Nephron progenitor cell (in vitro differentiated cells): Measurements from ENCODE around the gene C13orf46.
A peak's percentile ranks its signal among the peaks of the same experiment; 100 is the strongest.

Experiments used
- DNase-seq: peaks from one replicate; pipeline ENCODE4 v3.0.0; 2021
- H3K27ac Mint-ChIP-seq: 2 replicates; pipeline ENCODE4 v1.8.0; 2021; ENCODE audit warnings: mild to moderate bottlenecking, moderate library complexity, mixed read lengths
- H3K27me3 Mint-ChIP-seq: 2 replicates; pipeline ENCODE4 v1.8.0; 2021; ENCODE audit warnings: mild to moderate bottlenecking, low read depth, mixed read lengths; ENCODE audit not compliant: poor library complexity
- H3K36me3 Mint-ChIP-seq: 2 replicates; pipeline ENCODE4 v1.8.0; 2021; ENCODE audit warnings: low read depth, mixed read lengths
- H3K4me1 Mint-ChIP-seq: 2 replicates; pipeline ENCODE4 v1.8.0; 2021; ENCODE audit warnings: mixed read lengths
- H3K4me3 Mint-ChIP-seq: 2 replicates; pipeline ENCODE4 v1.8.0; 2021; ENCODE audit warnings: mild to moderate bottlenecking, moderate library complexity, mixed read lengths
- H3K9me3 Mint-ChIP-seq: 2 replicates; pipeline ENCODE4 v1.8.0; 2021; ENCODE audit warnings: mild to moderate bottlenecking, moderate library complexity, mixed read lengths
- TF ChIP-seq, protein P1 (sequence below): fragments of 200-600 bp; sonication (generic); IDR thresholded peaks from 2 replicates; pipeline ENCODE4 v1.5.0; 2021; ENCODE audit warnings: antibody characterized with exemption

Gene C13orf46

DNA sequence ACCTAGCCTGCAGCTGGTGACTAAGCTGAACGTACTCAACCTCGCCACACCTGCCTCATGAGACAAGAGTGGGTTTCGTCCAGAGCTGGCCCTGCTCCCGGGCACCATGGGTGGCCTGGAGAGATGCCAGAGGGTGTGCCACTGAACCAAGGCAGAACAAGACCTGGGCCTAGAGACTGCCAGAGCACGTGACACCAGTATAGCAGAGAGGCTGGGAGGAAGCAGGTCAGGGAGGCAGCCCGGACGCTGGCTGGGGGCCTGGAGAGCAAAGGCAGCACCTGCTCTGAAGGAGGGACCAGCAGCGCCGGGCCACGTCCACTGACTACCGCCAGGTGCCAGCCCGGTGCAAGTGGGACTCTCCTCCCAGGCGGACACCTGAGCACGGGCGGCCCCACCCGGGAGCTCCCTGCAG is 7.3 kb upstream of the C13orf46 start:
- Mint-ChIP-seq H3K27me3 (peaks cover 3% of the 10 kb centered on the region), H3K36me3 (peaks cover 20% of the 10 kb centered on the region), H3K27ac (no peak overlapping the region), H3K4me3 (no peak overlapping the region), H3K4me1 (no peaks in the 10 kb centered on the region), H3K9me3 (no peaks in the 10 kb centered on the region)
- DNase-seq: no peak
- TF ChIP-seq, protein P1, sequence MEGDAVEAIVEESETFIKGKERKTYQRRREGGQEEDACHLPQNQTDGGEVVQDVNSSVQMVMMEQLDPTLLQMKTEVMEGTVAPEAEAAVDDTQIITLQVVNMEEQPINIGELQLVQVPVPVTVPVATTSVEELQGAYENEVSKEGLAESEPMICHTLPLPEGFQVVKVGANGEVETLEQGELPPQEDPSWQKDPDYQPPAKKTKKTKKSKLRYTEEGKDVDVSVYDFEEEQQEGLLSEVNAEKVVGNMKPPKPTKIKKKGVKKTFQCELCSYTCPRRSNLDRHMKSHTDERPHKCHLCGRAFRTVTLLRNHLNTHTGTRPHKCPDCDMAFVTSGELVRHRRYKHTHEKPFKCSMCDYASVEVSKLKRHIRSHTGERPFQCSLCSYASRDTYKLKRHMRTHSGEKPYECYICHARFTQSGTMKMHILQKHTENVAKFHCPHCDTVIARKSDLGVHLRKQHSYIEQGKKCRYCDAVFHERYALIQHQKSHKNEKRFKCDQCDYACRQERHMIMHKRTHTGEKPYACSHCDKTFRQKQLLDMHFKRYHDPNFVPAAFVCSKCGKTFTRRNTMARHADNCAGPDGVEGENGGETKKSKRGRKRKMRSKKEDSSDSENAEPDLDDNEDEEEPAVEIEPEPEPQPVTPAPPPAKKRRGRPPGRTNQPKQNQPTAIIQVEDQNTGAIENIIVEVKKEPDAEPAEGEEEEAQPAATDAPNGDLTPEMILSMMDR: no peak

GRCh38 chr13:113980489-113981064 is 6.7 kb upstream of the C13orf46 start:
- peaks cover 4% of the 10 kb centered on the region for H3K4me1 Mint-ChIP-seq
- H3K9me3 Mint-ChIP-seq: no peaks in the 10 kb centered on the region
- DNase-seq: no peak
- TF ChIP-seq, protein P1: no peak
- H3K36me3 Mint-ChIP-seq: peaks cover 24% of the 10 kb centered on the region
- no peak overlapping the region for H3K27ac Mint-ChIP-seq
- no peak overlapping the region for H3K4me3 Mint-ChIP-seq
- H3K27me3 Mint-ChIP-seq: peaks cover 3% of the 10 kb centered on the region

DNA sequence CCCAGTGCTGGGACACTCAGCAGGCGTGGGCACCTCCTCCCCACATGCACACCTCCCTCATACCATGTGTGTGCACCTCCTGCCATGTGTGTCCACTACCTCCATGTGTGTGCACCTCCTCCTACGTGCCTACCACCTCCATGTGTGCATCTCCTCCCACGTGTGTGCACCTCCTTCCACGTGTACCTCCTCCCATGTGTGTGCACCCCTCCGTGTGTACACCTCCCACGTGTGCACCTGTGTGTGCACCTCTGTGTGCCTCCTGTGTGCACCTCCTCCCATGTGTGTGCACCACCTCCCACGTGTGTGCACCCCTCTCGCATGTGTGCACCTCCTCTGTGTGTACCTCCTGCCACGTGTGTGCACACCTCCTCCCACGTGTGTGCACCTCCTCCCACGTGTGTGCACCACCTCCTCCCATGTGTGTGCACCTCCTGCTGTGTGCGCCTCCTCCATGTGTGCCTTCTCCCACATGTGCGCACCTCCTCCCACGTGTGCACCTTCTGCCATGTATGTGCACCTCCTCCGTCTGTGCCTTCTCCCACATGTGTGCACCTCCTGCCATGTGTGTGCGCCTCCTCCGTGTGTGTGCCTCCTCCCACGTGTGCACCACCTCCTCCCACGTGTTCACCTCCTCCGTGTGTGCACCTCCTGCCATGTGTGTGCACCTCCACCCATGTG is 6.1 kb upstream of the C13orf46 start:
- H3K4me3 Mint-ChIP-seq: no peak overlapping the region
- peaks cover 3% of the 10 kb centered on the region for H3K27me3 Mint-ChIP-seq
- H3K9me3 Mint-ChIP-seq: no peaks in the 10 kb centered on the region
- peaks cover 4% of the 10 kb centered on the region for H3K4me1 Mint-ChIP-seq
- H3K27ac Mint-ChIP-seq: no peak overlapping the region
- TF ChIP-seq, protein P1: no peak
- no peak for DNase-seq
- peaks cover 25% of the 10 kb centered on the region for H3K36me3 Mint-ChIP-seq

GRCh38 chr13:113978741-113979481 is 5.0 kb upstream of the C13orf46 start:
- H3K36me3 Mint-ChIP-seq: peaks cover 25% of the 10 kb centered on the region
- peaks cover 3% of the 10 kb centered on the region for H3K27me3 Mint-ChIP-seq
- H3K4me3 Mint-ChIP-seq: no peak overlapping the region
- H3K4me1 Mint-ChIP-seq: peaks cover 4% of the 10 kb centered on the region
- H3K27ac Mint-ChIP-seq: no peak overlapping the region
- TF ChIP-seq, protein P1: no peak
- no peaks in the 10 kb centered on the region for H3K9me3 Mint-ChIP-seq
- DNase-seq: no peak

GRCh38 chr13:113977976-113978375 is 4.1 kb upstream of the C13orf46 start:
- peaks cover 3% of the 10 kb centered on the region for H3K27me3 Mint-ChIP-seq
- TF ChIP-seq, protein P1: no peak
- peaks cover 9% of the 10 kb centered on the region for H3K4me1 Mint-ChIP-seq
- H3K36me3 Mint-ChIP-seq: peaks cover 25% of the 10 kb centered on the region
- no peak for DNase-seq
- no peaks in the 10 kb centered on the region for H3K9me3 Mint-ChIP-seq
- H3K4me3 Mint-ChIP-seq: no peak overlapping the region
- H3K27ac Mint-ChIP-seq: peak overlapping the region; percentile 72
